Psoas muscle (tissue), 8 donors: ENCODE results near the gene PRR20B. TPM values are rescaled to one million over a fixed set of nuclear protein-coding genes. Genes with fewer than 3 reads are reported as not detected.

Experiments used
- ATAC-seq, 4 donors: fragments of 200-7000 bp; cut with Tn5 transposase; one replicate each; pipeline ENCODE4 v1.9.1; 2020; ENCODE audit warnings: moderate library complexity in 3 of 4, mild to moderate bottlenecking in 2 of 4
- DNase-seq, 2 donors: peaks; one replicate each; pipeline ENCODE4 v3.0.0-alpha.2; 2020
- H3K27ac ChIP-seq: fragments of 200-600 bp; one replicate; pipeline ENCODE4 v1.8.0; 2022
- H3K27me3 ChIP-seq, 3 donors: fragments of 200-600 bp in 1 of 3; one replicate each; pipeline versions ENCODE4 v1.6.1 to v1.8.0; 2013 to 2022; ENCODE audit warnings: low read length in 2 of 3, mild to moderate bottlenecking in 2 of 3, moderate library complexity in 1 of 3; ENCODE audit not compliant: insufficient read depth in 3 of 3
- H3K36me3 ChIP-seq, 2 donors: fragments of 200-600 bp in 1 of 2; one replicate each; pipeline versions ENCODE4 v1.6.1 to v1.8.0; 2013 to 2022; ENCODE audit warnings: low read depth in 1 of 2, mild to moderate bottlenecking in 1 of 2, moderate library complexity in 1 of 2; ENCODE audit not compliant: insufficient read depth in 1 of 2
- H3K4me1 ChIP-seq: fragments of 200-600 bp; one replicate; pipeline ENCODE4 v1.8.0; 2022
- H3K4me3 ChIP-seq: fragments of 200-600 bp; one replicate; pipeline ENCODE4 v1.8.0; 2022; ENCODE audit warnings: mild to moderate bottlenecking
- H3K9me3 ChIP-seq: fragments of 200-600 bp; one replicate; pipeline ENCODE4 v1.8.0; 2022
- CTCF ChIP-seq: fragments of 200-600 bp; IDR thresholded peaks from one replicate; pipeline ENCODE4 v1.8.0; 2022; ENCODE audit warnings: antibody characterized with exemption
- WGBS, 3 donors: extraction: QIAGEN DNeasy Blood & Tissue Kit; methylation state at CpG; one replicate each; pipeline versions ENCODE4 v1.1.6 to v1.1.7; 2013; 5-methylcytosine and 5-hydroxymethylcytosine counted together
- intact Hi-C, 2 donors: fragments of 100-400 bp; cut with DNase I; formaldehyde crosslinking; loops; one replicate each; pipeline versions ENCODE4 v1.11.0 to v1.14.2; 2022
- polyA plus RNA-seq, 3 donors: library from polyadenylated mRNA; stranded (reverse); fragments of 200-250 nt; gene quantifications; one replicate each; pipeline ENCODE4 v1.2.3, GENCODE V29; 2013
- total RNA-seq, 4 donors: library from RNA; stranded (reverse); fragmentation: NEBNext Ultra II Directional in 2 of 4; extraction: Animal tissue kit (Norgen Biotek cat#: 25700) in 2 of 4; gene quantifications; one replicate each; pipeline versions ENCODE4 v1.2.1 to v1.2.4, GENCODE V29; 2021 to 2023
- donor health status: healthy with polysubstance abuse.
- donor health status: DM: no; HTN: no; CAD: no; lungs with moderate emphysema.
- donor health status: Bipolar disorder and iron deficiency.
- donor health status: healthy.
- donor health status: DM: yes; HTN: yes; CAD: no.
- donor health status: DM: no; HTN: no; CAD: no.
- donor health status: DM: no; HTN: no; CAD: no.
- donor health status: DM: yes; HTN: yes; CAD: no.

Gene PRR20B
- total and polyA plus RNA-seq, 7 donors, result not detected

DNA sequence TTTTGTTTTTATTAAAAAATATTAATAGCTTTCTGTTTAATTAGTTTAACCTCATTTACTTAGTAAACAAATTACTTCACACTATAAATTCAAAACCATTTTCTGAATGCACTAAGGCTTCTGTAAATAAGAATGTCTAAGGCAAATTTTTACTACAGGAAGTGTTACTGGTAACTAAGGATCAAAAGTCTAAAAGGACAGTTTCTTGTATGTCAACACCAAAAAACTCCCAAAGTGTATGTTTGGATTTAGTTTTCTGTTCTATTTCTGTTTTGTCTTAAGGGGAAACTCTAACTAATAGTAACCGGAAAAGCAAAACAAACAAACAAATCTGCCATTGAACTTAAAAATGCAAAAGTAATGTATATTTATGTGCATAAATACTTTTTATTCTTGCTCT, 44.4 kb downstream of the PRR20B start:
- ATAC-seq (no peak), DNase-seq (no peak)
- no peak overlapping the region for H3K4me3 ChIP-seq
- no peaks in the 10 kb centered on the region for H3K36me3 ChIP-seq
- intact Hi-C loops, result no loop called here
- H3K4me1 ChIP-seq, result no peaks in the 10 kb centered on the region
- no peaks in the 10 kb centered on the region for H3K9me3 ChIP-seq
- no peak overlapping the region for H3K27ac ChIP-seq
- no peaks in the 10 kb centered on the region for H3K27me3 ChIP-seq
- WGBS, 3 donors, result 81 to 86% (median 86%) methylated on average over 1 of the region's 1 CpG
- TF ChIP-seq CTCF, result no peak

Other genes with a start within 250 kb of the PRR20B start
- not detected for gene PRR20A, start 6.6 kb upstream of the PRR20B start, total RNA-seq
- not detected for gene PRR20A, start 6.6 kb upstream of the PRR20B start, polyA plus RNA-seq
- not detected for gene PRR20C, start 6.6 kb downstream of the PRR20B start, total RNA-seq
- not detected for gene PRR20C, start 6.6 kb downstream of the PRR20B start, polyA plus RNA-seq
- gene PRR20D, start 13.1 kb downstream of the PRR20B start, total RNA-seq, result not detected
- not detected for gene PRR20D, start 13.1 kb downstream of the PRR20B start, polyA plus RNA-seq
- gene PRR20E, start 19.7 kb downstream of the PRR20B start, total RNA-seq, result not detected
- not detected for gene PRR20E, start 19.7 kb downstream of the PRR20B start, polyA plus RNA-seq